Adrenal gland (tissue), 12 donors: ENCODE results near the gene LMNA. TPM values are rescaled to one million over a fixed set of nuclear protein-coding genes. Genes with fewer than 3 reads are reported as not detected.

Source experiments
- DNase-seq, 7 donors: peaks; one replicate each; pipeline ENCODE4 v3.0.0-alpha.2; 2019 to 2020
- H3K27ac ChIP-seq, 5 donors: fragments of 200-600 bp; sonication (generic) in 4 of 5; 1 replicate in 3 of 5; 2 replicates in 2 of 5; pipeline versions ENCODE4 v1.5.1 to v1.8.0; 2016 to 2020; ENCODE audit warnings: mild to moderate bottlenecking in 1 of 5
- H3K27me3 ChIP-seq: fragments of 200-600 bp; 2 replicates; pipeline ENCODE4 v1.8.0; 2021
- H3K36me3 ChIP-seq, 2 donors: fragments of 200-600 bp; replicated peaks in 1 of 2; 1 replicate in 1 of 2; 2 replicates in 1 of 2; pipeline versions ENCODE4 v1.5.1 to v1.8.0; 2018 to 2022
- H3K4me1 ChIP-seq, 2 donors: fragments of 200-600 bp; replicated peaks in 1 of 2; 1 replicate in 1 of 2; 2 replicates in 1 of 2; pipeline versions ENCODE4 v1.5.1 to v1.8.0; 2018 to 2021
- H3K4me3 ChIP-seq, 4 donors: fragments of 200-600 bp; sonication (generic) in 3 of 4; one replicate each; pipeline ENCODE4 v1.5.1; 2016 to 2018
- H3K9me3 ChIP-seq, 3 donors: fragments of 200-600 bp; sonication (generic) in 1 of 3; replicated peaks in 1 of 3; 1 replicate in 2 of 3; 2 replicates in 1 of 3; pipeline versions ENCODE4 v1.5.1 to v1.8.0; 2016 to 2021
- POLR2A ChIP-seq, 2 donors: fragments of 450-650 bp; IDR thresholded peaks; one replicate each; pipeline ENCODE4 v1.6.1; 2017; ENCODE audit warnings: antibody characterized with exemption in 2 of 2, mild to moderate bottlenecking in 2 of 2, moderate library complexity in 1 of 2
- WGBS, 4 donors: extraction: QIAGEN DNeasy Blood & Tissue Kit in 2 of 4; methylation state at CpG; one replicate each; pipeline versions ENCODE4 v1.1.5 to v1.1.7; 2013 to 2017; 5-methylcytosine and 5-hydroxymethylcytosine counted together
- intact Hi-C, 2 donors: fragments of 100-400 bp; cut with DNase I; formaldehyde crosslinking; loops; one replicate each; pipeline versions ENCODE4 v1.14.1 to v1.15.0; 2022 to 2023
- polyA plus RNA-seq, 3 donors: library from polyadenylated mRNA; stranded (reverse); fragments of 200-250 nt in 2 of 3; fragments of 350-450 nt in 1 of 3; fragmentation: Illumina TruSeq in 1 of 3; extraction: RNeasy Lipid Tissue Mini Kit (QIAGEN cat#74804) in 1 of 3; gene quantifications; one replicate each; pipeline ENCODE4 v1.2.3, GENCODE V29; 2013 to 2014
- total RNA-seq, 9 donors: library from RNA; depleted of rRNA in 4 of 9; stranded (reverse); fragments of >200 nt in 4 of 9; fragments of 120-200 nt in 1 of 9; fragmentation: NEBNext Ultra II Directional in 1 of 9; extraction: Animal tissue kit (Norgen Biotek cat#: 25700) in 1 of 9; gene quantifications; one replicate each; pipeline versions ENCODE4 v1.1.0 to v1.2.4, GENCODE V29; 2013 to 2023
- TF ChIP-seq, protein P1 (sequence below), 6 experiments: fragments of 450-650 bp in 4 of 6; fragments of 200-600 bp in 2 of 6; sonication (generic) in 1 of 6; IDR thresholded peaks; 1 replicate in 5 of 6; 2 replicates in 1 of 6; pipeline versions ENCODE4 v1.5.1 to v1.8.0; 2016 to 2021; ENCODE audit warnings: antibody characterized with exemption in 6 of 6, mild to moderate bottlenecking in 2 of 6, moderate library complexity in 1 of 6
- donor health status: healthy with polysubstance abuse.
- donor health status: Bipolar disorder and iron deficiency.
- donor health status: DM: yes; HTN: yes; CAD: no.
- donor health status: DM: no; HTN: no; CAD: no.
- donor health status: DM: no; HTN: no; CAD: no.
- donor health status: DM: yes; HTN: yes; CAD: no.

LMNA gene
- total and polyA plus RNA-seq, 12 donors = 116 to 591 (median 382) TPM

DNA sequence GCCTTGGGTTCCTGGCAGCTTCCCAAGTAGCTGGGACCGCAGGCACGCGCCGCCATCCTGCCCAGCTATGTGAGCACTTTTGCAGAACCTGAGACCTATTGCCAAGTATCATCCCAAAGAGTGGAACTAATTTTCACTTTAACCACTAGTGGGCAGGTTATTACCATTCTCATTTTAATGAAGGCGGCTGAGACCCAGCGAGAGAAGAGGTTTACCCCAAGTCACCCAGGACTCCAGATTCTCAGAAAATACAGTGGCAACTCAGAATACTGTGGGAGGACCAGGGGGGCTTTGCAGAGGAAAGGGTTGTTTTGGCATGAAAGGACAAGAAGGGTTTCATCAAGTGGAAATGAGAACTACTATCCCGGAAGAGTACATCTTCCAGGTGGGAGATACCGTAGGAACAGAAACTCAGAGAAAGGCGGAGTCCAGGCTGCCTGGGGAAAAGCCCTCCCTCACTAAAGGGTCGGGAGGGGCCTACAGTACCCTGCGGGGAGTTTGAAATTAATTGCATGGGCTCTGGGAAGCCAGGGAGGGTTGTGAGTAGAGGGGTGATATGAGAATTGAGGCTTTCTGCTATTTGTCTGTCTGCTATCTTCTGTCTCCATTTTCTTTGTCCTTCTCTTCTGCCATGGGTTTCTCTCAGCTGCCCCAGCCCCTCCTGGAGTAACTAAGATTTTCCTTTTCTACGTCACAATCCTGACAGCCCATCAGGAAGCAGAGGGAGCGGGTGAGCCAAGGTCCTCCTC is 31.7 kb downstream of the LMNA start:
- 13 to 20% (median 19%) methylated on average over 13 of the region's 13 CpGs for WGBS, 4 donors
- intact Hi-C loops = loop anchor here (5.0 kb wide), 2 partner anchors 76 to 81 kb away; no protein-coding TSS in a partner anchor
- Histone ChIP-seq H3K4me1 (peaks cover 0 to 14% of the 10 kb centered on the region in 2 donors), H3K27ac (no peak overlapping the region), H3K27me3 (no peaks in the 10 kb centered on the region), H3K4me3 (no peak overlapping the region), H3K36me3 (no peaks in the 10 kb centered on the region), H3K9me3 (no peaks in the 10 kb centered on the region)
- peak; percentile 86 to 95 (median 94) for DNase-seq
- TF ChIP-seq, protein P1, sequence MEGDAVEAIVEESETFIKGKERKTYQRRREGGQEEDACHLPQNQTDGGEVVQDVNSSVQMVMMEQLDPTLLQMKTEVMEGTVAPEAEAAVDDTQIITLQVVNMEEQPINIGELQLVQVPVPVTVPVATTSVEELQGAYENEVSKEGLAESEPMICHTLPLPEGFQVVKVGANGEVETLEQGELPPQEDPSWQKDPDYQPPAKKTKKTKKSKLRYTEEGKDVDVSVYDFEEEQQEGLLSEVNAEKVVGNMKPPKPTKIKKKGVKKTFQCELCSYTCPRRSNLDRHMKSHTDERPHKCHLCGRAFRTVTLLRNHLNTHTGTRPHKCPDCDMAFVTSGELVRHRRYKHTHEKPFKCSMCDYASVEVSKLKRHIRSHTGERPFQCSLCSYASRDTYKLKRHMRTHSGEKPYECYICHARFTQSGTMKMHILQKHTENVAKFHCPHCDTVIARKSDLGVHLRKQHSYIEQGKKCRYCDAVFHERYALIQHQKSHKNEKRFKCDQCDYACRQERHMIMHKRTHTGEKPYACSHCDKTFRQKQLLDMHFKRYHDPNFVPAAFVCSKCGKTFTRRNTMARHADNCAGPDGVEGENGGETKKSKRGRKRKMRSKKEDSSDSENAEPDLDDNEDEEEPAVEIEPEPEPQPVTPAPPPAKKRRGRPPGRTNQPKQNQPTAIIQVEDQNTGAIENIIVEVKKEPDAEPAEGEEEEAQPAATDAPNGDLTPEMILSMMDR (IDR thresholded peaks at IDR 0.05) = peak; percentile 60 to 90 (median 80)
- no peak for TF ChIP-seq POLR2A (IDR thresholded peaks at IDR 0.05)

DNA sequence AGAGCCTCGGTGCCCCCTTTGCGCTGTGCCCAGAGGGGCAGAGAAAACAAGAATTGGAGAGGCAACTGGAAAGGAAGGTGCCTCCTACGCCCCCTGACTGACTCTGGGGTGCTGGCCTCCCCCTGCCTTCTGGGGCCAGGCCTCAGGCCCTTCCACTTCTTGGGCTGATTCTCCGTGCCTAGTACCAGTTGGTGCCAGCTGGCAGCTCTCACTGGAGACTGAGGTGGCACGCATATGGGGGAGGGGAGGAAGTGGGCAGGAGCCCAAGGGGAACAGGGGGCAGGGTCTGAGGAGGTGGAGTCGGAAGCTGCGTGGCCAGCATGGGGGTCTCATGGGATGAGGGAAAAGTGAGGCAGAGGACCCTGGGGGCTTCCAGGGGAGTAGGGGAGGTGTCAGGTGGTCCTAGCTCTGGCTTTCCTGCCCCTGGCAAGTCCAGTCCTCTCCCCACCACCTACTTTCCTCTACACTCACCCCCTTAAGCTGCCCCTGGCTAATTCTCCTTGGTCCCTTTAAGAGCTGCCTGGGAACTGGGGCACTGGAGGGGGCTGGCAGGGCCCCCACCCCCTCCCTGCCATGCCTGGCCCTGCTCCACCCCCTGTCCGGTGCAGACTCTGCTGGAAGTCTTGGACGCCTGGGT is 32.4 kb downstream of the LMNA start:
- no peak for DNase-seq
- Histone ChIP-seq H3K36me3 (no peaks in the 10 kb centered on the region), H3K27ac (no peak overlapping the region), H3K4me3 (no peak overlapping the region), H3K4me1 (peaks cover 0 to 14% of the 10 kb centered on the region in 2 donors), H3K27me3 (no peaks in the 10 kb centered on the region), H3K9me3 (no peaks in the 10 kb centered on the region)
- TF ChIP-seq, protein P1 (IDR thresholded peaks at IDR 0.05) = no peak
- intact Hi-C loops = loop anchor here (5.0 kb wide), 2 partner anchors 75 to 80 kb away; no protein-coding TSS in a partner anchor
- 23 to 29% (median 25%) methylated on average over 8 to 9 of the region's 9 CpGs for WGBS, 4 donors

DNA sequence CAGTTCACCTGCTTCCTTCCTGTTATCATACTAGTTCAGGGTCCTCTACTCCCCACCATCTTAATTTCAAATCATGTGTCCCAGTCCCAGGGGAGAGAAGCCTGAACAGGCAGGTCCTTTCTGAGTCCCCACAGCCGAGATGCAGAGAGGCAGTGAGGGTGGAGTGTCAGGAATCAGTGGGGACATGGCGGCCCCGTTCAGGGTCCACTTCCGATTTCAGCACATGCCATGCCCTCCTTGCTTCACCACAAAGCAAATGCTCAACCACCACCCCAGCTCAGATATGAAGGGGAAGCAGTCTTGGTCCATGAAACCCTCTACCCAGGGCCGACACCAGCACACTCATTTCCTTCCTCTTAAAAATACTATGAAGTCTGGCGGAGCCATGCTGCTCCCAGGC is 33.7 kb downstream of the LMNA start:
- peak in 1 of 7 donors; percentile 39 for DNase-seq
- Histone ChIP-seq H3K4me1 (peaks cover 0 to 14% of the 10 kb centered on the region in 2 donors), H3K27ac (peak overlapping the region in 2 of 5 donors; percentile 34 to 41), H3K9me3 (no peaks in the 10 kb centered on the region), H3K4me3 (no peak overlapping the region), H3K27me3 (no peaks in the 10 kb centered on the region), H3K36me3 (no peaks in the 10 kb centered on the region)
- 62 to 67% (median 65%) methylated on average over 6 of the region's 6 CpGs for WGBS, 4 donors
- TF ChIP-seq, protein P1 (IDR thresholded peaks at IDR 0.05) = no peak
- no peak for TF ChIP-seq POLR2A (IDR thresholded peaks at IDR 0.05)
- intact Hi-C loops = loop anchor here (5.0 kb wide), 2 partner anchors 74 to 79 kb away; no protein-coding TSS in a partner anchor
